ENCODE data around the gene SPC24. TPM values are rescaled to one million over a fixed set of nuclear protein-coding genes. Genes with fewer than 3 reads are reported as not detected.
A peak's percentile ranks its signal among the peaks of the same experiment; 100 is the strongest.

SPC24 gene
- total RNA-seq, 1 experiment from 2014 or later, result 59.2 TPM

DNA sequence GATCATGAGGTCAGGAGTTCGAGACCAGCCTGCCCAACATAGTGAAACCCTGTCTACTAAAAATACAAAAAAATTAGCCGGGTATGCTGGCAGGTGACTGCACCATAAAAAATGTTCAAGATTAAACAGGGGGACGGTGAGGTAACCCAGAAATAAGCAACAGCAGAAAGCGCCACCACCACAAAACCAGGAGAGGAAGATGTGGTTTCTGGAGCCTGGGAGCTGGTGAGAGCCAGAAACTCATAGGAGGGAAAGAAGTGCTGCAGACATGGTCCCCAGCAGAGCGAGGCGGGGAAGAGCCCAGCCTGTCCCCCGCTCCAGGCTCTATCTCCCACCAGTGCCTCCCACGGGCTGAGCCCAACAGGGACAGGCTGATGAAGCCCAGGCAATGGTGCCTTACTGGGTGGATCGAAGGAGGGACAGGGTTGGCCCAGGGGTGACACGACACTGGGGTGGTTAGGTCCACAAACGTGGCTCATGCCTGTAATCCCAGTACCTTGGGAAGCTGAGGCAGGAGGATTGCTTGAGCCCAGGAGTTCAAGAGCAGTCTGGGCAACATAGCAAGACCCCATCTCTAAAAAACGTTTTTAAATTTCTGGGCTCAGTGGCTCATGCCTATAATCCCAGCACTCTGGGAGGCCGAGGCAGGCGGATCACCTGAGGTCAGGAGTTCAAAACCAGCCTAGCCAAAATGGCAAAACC is 19.0 kb downstream of the SPC24 start:
- Histone ChIP-seq H3K27ac (peak overlapping the region; percentile 56; the same call in 1 of the 2 replicates), H3K79me2 (ENCODE audit: low read depth) (no peaks in the 10 kb centered on the region), H3K4me2 (no peak overlapping the region), H3K9me2 (ENCODE audit: insufficient read depth) (no peaks in the 10 kb centered on the region), H3K36me3 (ENCODE audit: low read depth) (peaks cover 13% of the 10 kb centered on the region), H3K4me3 (no peak overlapping the region), H2AFZ (no peak overlapping the region), H3K9me3 (ENCODE audit: insufficient read depth, low read depth) (no peaks in the 10 kb centered on the region), H3F3A (ENCODE audit: insufficient read depth, low read depth) (peaks cover 88% of the 10 kb centered on the region), H3K4me1 (replicated peaks; ENCODE audit: insufficient read depth) (peaks cover 44% of the 10 kb centered on the region), H4K20me1 (ENCODE audit: insufficient read depth) (peaks cover 12% of the 10 kb centered on the region), H3K27me3 (ENCODE audit: insufficient read depth, low read depth) (no peaks in the 10 kb centered on the region)
- CTCF ChIA-PET, result interaction anchor here (0.7 to 1.2 kb wide), 2 partner anchors 16 to 67 kb away, joined by 3 to 17 read pairs; no protein-coding TSS in a partner anchor
- POLR2A ChIA-PET (ENCODE audit: unreplicated experiment), result no interaction called here
- BruUV-seq (replicated peaks), result no TSS peak
- peak in 1 of 2 experiments; percentile 31 for DNase-seq
- TF ChIP-seq EZH2 (IDR thresholded peaks at IDR 0.05; ENCODE audit: low read depth), result no peak
- TF ChIP-seq, protein P1, sequence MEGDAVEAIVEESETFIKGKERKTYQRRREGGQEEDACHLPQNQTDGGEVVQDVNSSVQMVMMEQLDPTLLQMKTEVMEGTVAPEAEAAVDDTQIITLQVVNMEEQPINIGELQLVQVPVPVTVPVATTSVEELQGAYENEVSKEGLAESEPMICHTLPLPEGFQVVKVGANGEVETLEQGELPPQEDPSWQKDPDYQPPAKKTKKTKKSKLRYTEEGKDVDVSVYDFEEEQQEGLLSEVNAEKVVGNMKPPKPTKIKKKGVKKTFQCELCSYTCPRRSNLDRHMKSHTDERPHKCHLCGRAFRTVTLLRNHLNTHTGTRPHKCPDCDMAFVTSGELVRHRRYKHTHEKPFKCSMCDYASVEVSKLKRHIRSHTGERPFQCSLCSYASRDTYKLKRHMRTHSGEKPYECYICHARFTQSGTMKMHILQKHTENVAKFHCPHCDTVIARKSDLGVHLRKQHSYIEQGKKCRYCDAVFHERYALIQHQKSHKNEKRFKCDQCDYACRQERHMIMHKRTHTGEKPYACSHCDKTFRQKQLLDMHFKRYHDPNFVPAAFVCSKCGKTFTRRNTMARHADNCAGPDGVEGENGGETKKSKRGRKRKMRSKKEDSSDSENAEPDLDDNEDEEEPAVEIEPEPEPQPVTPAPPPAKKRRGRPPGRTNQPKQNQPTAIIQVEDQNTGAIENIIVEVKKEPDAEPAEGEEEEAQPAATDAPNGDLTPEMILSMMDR (conservative IDR thresholded peaks at IDR 0.05), result no peak
- intact Hi-C loops (cut with micrococcal nuclease; ENCODE audit: unreplicated experiment), result loop anchor here (1.0 to 10.0 kb wide), 5 partner anchors 44 to 451 kb away; partner anchors contain the start of gene CARM1

DNA sequence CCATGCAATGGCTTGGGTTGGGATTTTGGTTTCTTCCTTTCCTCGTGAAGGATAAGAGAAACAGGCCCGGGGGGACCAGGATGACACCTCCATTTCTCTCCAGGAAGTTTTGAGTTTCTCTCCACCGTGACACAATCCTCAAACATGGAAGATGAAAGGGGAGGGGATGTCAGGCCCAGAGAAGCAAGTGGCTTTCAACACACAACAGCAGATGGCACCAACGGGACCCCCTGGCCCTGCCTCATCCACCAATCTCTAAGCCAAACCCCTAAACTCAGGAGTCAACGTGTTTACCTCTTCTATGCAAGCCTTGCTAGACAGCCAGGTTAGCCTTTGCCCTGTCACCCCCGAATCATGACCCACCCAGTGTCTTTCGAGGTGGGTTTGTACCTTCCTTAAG is 24.1 kb downstream of the SPC24 start:
- Histone ChIP-seq H3K4me2 (no peak overlapping the region), H3K9me2 (ENCODE audit: insufficient read depth) (no peaks in the 10 kb centered on the region), H3F3A (ENCODE audit: insufficient read depth, low read depth) (peaks cover 100% of the 10 kb centered on the region), H2AFZ (no peak overlapping the region), H3K36me3 (ENCODE audit: low read depth) (peaks cover 50% of the 10 kb centered on the region), H3K79me2 (ENCODE audit: low read depth) (peaks cover 13% of the 10 kb centered on the region; the same call in 1 of the 2 replicates), H4K20me1 (ENCODE audit: insufficient read depth) (peaks cover 62% of the 10 kb centered on the region), H3K9me3 (ENCODE audit: insufficient read depth, low read depth) (no peaks in the 10 kb centered on the region), H3K27ac (no peak overlapping the region), H3K27me3 (ENCODE audit: insufficient read depth, low read depth) (no peaks in the 10 kb centered on the region), H3K4me1 (replicated peaks; ENCODE audit: insufficient read depth) (no peaks in the 10 kb centered on the region), H3K4me3 (no peak overlapping the region)
- peak in 1 of 2 experiments; percentile 34 for DNase-seq
- ChIA-PET CTCF (no interaction called here), POLR2A (ENCODE audit: unreplicated experiment) (no interaction called here)
- BruUV-seq (replicated peaks), result no TSS peak
- intact Hi-C loops (cut with micrococcal nuclease; ENCODE audit: unreplicated experiment), result loop anchor here (10.0 kb wide), 1 partner anchor 197 kb away; no protein-coding TSS in a partner anchor
- TF ChIP-seq, protein P1 (conservative IDR thresholded peaks at IDR 0.05), result no peak
- no peak for TF ChIP-seq EZH2 (IDR thresholded peaks at IDR 0.05; ENCODE audit: low read depth)

DNA sequence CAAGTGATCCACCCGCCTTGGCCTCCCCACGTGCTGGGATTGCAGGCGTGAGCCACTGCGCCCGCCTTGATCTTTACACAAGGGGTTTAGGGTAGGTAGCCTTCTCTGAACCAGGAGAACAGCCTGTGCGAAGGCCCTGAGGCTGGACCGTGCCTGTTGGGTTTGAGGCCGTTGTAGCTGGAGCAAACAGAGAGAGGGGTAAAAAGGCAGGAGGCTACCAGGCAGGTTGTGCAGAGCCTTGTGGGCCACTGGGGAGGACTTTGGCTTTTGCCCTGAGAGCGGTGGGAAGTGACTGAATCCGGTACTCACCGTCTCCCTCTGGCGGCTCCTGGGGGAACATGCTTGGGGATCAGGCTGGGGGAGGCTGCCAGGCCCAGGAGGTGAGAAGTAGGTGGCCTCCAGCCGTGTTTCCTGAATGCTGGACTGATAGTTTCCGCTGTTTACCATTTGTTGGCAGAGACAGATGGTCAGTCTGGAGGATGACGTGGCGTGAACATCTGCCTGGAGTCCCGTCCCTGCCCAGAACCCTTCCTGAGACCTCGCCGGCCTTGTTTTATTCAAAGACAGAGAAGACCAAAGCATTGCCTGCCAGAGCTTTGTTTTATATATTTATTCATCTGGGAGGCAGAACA is 24.6 kb downstream of the SPC24 start:
- TF ChIP-seq, protein P1 (conservative IDR thresholded peaks at IDR 0.05), result peak; percentile 84
- TF ChIP-seq EZH2 (IDR thresholded peaks at IDR 0.05; ENCODE audit: low read depth), result no peak
- H3K9me3 ChIP-seq (ENCODE audit: insufficient read depth, low read depth), result no peaks in the 10 kb centered on the region
- no TSS peak for BruUV-seq (replicated peaks)
- peaks cover 13% of the 10 kb centered on the region; the same call in 1 of the 2 replicates for H3K79me2 ChIP-seq (ENCODE audit: low read depth)
- ChIA-PET POLR2A (ENCODE audit: unreplicated experiment) (no interaction called here), CTCF (no interaction called here)
- peaks cover 99% of the 10 kb centered on the region for H3F3A ChIP-seq (ENCODE audit: insufficient read depth, low read depth)
- intact Hi-C loops (cut with micrococcal nuclease; ENCODE audit: unreplicated experiment), result loop anchor here (10.0 kb wide), 1 partner anchor 196 kb away; no protein-coding TSS in a partner anchor
- H3K9me2 ChIP-seq (ENCODE audit: insufficient read depth), result no peaks in the 10 kb centered on the region
- no peak overlapping the region for H2AFZ ChIP-seq
- peaks cover 65% of the 10 kb centered on the region for H4K20me1 ChIP-seq (ENCODE audit: insufficient read depth)
- H3K4me3 ChIP-seq, result no peak overlapping the region
- DNase-seq, result peak; percentile 41 to 73
- peaks cover 53% of the 10 kb centered on the region for H3K36me3 ChIP-seq (ENCODE audit: low read depth)
- H3K4me2 ChIP-seq, result no peak overlapping the region
- H3K27ac ChIP-seq, result no peak overlapping the region
- H3K4me1 ChIP-seq (replicated peaks; ENCODE audit: insufficient read depth), result no peaks in the 10 kb centered on the region
- no peaks in the 10 kb centered on the region for H3K27me3 ChIP-seq (ENCODE audit: insufficient read depth, low read depth)

Measured in PC-9 (cell line).